Loucy (cell line): Measurements from ENCODE around the gene SPATA31A1.
"Not testable (repeated sequence)": the region's sequence is repeated elsewhere in the genome, so short reads cannot be mapped to it uniquely, and the experiment has no call there.

ENCODE experiments used
- H2AFZ ChIP-seq: fragments of 200-600 bp; sonication (generic); 2 replicates; pipeline ENCODE4 v1.6.0; 2016; ENCODE audit warnings: antibody characterized with exemption, mild to moderate bottlenecking, low read length, moderate library complexity
- H3F3A ChIP-seq: fragments of 200-600 bp; 2 replicates; pipeline ENCODE4 v1.6.0; 2016; ENCODE audit warnings: antibody characterized with exemption, low read depth, mild to moderate bottlenecking
- H3K27me3 ChIP-seq: fragments of 200-600 bp; sonication (generic); 2 replicates; pipeline ENCODE4 v1.6.1; 2014; ENCODE audit warnings: low read length, mild to moderate bottlenecking; ENCODE audit not compliant: insufficient read depth, poor library complexity, severe bottlenecking
- H3K36me3 ChIP-seq: fragments of 200-600 bp; sonication (generic); 2 replicates; pipeline ENCODE4 v1.6.1; 2016; ENCODE audit warnings: low read length; ENCODE audit not compliant: insufficient read depth
- H3K4me1 ChIP-seq: fragments of 200-600 bp; sonication (generic); 2 replicates; pipeline ENCODE4 v1.5.1; 2014; ENCODE audit warnings: low read length, mild to moderate bottlenecking; ENCODE audit not compliant: insufficient read depth, poor library complexity, severe bottlenecking
- H3K4me2 ChIP-seq: fragments of 200-600 bp; sonication (generic); 2 replicates; pipeline ENCODE4 v1.6.0; 2014; ENCODE audit warnings: antibody characterized with exemption, low read length, low read depth, mild to moderate bottlenecking; ENCODE audit not compliant: poor library complexity, severe bottlenecking
- H3K4me3 ChIP-seq: fragments of 200-600 bp; sonication (generic); 2 replicates; pipeline ENCODE4 v1.5.1; 2014; ENCODE audit warnings: low read length, mild to moderate bottlenecking, mixed read lengths; ENCODE audit not compliant: poor library complexity, severe bottlenecking
- H3K79me2 ChIP-seq: fragments of 200-600 bp; sonication (generic); 2 replicates; pipeline ENCODE4 v1.6.1; 2014; ENCODE audit warnings: low read length; ENCODE audit not compliant: insufficient read depth
- H3K9ac ChIP-seq: fragments of 200-600 bp; sonication (generic); 2 replicates; pipeline ENCODE4 v1.6.0; 2014; ENCODE audit warnings: mild to moderate bottlenecking, low read depth, low read length, moderate library complexity; ENCODE audit not compliant: poor library complexity, severe bottlenecking
- H3K9me2 ChIP-seq: fragments of 200-600 bp; sonication (generic); replicated peaks from 2 replicates; pipeline ENCODE4 v1.6.1; 2016; ENCODE audit warnings: low read depth, low read length, mixed read lengths
- H3K9me3 ChIP-seq: fragments of 200-600 bp; sonication (generic); 2 replicates; pipeline ENCODE4 v1.6.1; 2014; ENCODE audit warnings: mild to moderate bottlenecking, antibody characterized with exemption, low read length, low read depth; ENCODE audit not compliant: insufficient read depth
- H4K20me1 ChIP-seq: fragments of 200-600 bp; sonication (generic); 2 replicates; pipeline ENCODE4 v1.6.0; 2014; ENCODE audit warnings: antibody characterized with exemption, low read length, mild to moderate bottlenecking; ENCODE audit not compliant: insufficient read depth, poor library complexity, severe bottlenecking

Gene SPATA31A1

GRCh38 chr9:39355369-39355768 is at the start of gene SPATA31A1:
Gene SPATA31A1 (plus strand): TSS chr9:39355669. CDS start chr9:39355731, 62 bp downstream.
- H3K9ac ChIP-seq, H3K9me3 ChIP-seq: not testable (repeated sequence)

GRCh38 chr9:39407261-39408204 is 52.1 kb downstream of the SPATA31A1 start:
- not testable (repeated sequence) for H3K9me2 ChIP-seq

More at GRCh38 chr9:39355369-39355768, at the start of gene SPATA31A1:
- not testable (repeated sequence) for H2AFZ ChIP-seq, H3K4me2 ChIP-seq, H3K27me3 ChIP-seq, H3F3A ChIP-seq, H3K79me2 ChIP-seq, H4K20me1 ChIP-seq, H3K4me1 ChIP-seq, H3K36me3 ChIP-seq, H3K9me2 ChIP-seq, H3K4me3 ChIP-seq

GRCh38 chr9:39411254-39411940 is 55.9 kb downstream of the SPATA31A1 start:
- H3K4me2 ChIP-seq, H2AFZ ChIP-seq, H3K4me1 ChIP-seq, H3K36me3 ChIP-seq, H3K9ac ChIP-seq, H3K4me3 ChIP-seq, H3K9me3 ChIP-seq, H3K9me2 ChIP-seq, H4K20me1 ChIP-seq, H3K79me2 ChIP-seq, H3F3A ChIP-seq, H3K27me3 ChIP-seq: not testable (repeated sequence)

More at GRCh38 chr9:39407261-39408204, 52.1 kb downstream of the SPATA31A1 start:
- H4K20me1 ChIP-seq, H3K9me3 ChIP-seq, H3K27me3 ChIP-seq, H3K36me3 ChIP-seq, H3F3A ChIP-seq, H2AFZ ChIP-seq, H3K4me1 ChIP-seq, H3K4me2 ChIP-seq, H3K4me3 ChIP-seq, H3K9ac ChIP-seq, H3K79me2 ChIP-seq: not testable (repeated sequence)
